Endothelial cell of umbilical vein (primary cell): ENCODE measurements around the gene ARHGEF40. TPM values are rescaled to one million over a fixed set of nuclear protein-coding genes. Genes with fewer than 3 reads are reported as not detected.

ENCODE experiments used
- BruUV-seq: library from RNA; stranded (reverse); fragments of 400-500 nt; replicated peaks from 2 replicates; lab custom pipeline; 2021; lab: Mats Ljungman, UMichigan
- CTCF ChIA-PET: fragments of 300-600, 350-600 bp; sonication (Branson Sonifier 250); formaldehyde crosslinking; loops from one replicate; lab custom pipeline; 2021; ENCODE audit warnings: antibody characterized with exemption, inconsistent platforms; lab: Charles Lee
- POLR2A ChIA-PET: fragments of 300-600, 350-600 bp; sonication (Branson Sonifier 250); formaldehyde crosslinking; loops from one replicate; lab custom pipeline; 2021; ENCODE audit warnings: antibody characterized with exemption, inconsistent platforms; lab: Charles Lee
- DNase-seq: peaks from one replicate; pipeline ENCODE4 v3.0.0-alpha.2; 2011; ENCODE audit warnings: low read depth, low spot score
- FAIRE-seq: peaks from 2 replicates; lab custom pipeline; 2011; peaks lifted over from hg19 to GRCh38; lab: Jason Lieb, UNC
- H2AFZ ChIP-seq: 2 replicates; pipeline ENCODE4 v1.6.0; 2012; ENCODE audit warnings: low read depth, low read length, control low read depth, inconsistent platforms
- H3K27ac ChIP-seq: 2 replicates; pipeline ENCODE4 v1.5.1; 2011; ENCODE audit warnings: low read depth, mild to moderate bottlenecking, control low read depth, low read length, moderate library complexity; ENCODE audit not compliant: insufficient read depth
- H3K27me3 ChIP-seq, 2 experiments: 2 replicates each; pipeline versions ENCODE4 v1.6.0 to v1.6.1; 2011; ENCODE audit warnings: low read length in 2 of 2, mixed read lengths in 1 of 2; ENCODE audit not compliant: control insufficient read depth in 2 of 2, insufficient read depth in 2 of 2
- H3K36me3 ChIP-seq, 2 experiments: 2 replicates in 1 of 2; 3 replicates in 1 of 2; pipeline ENCODE4 v1.5.1; 2011; ENCODE audit warnings: low read length in 2 of 2, mild to moderate bottlenecking in 1 of 2, moderate library complexity in 1 of 2; ENCODE audit not compliant: control insufficient read depth in 2 of 2, insufficient read depth in 2 of 2; ENCODE audit errors: extremely low read depth in 1 of 2
- H3K4me1 ChIP-seq: 3 replicates; pipeline ENCODE4 v1.5.1; 2011; ENCODE audit warnings: mild to moderate bottlenecking, low read length; ENCODE audit not compliant: control insufficient read depth, insufficient read depth; ENCODE audit errors: extremely low read depth
- H3K4me2 ChIP-seq: 2 replicates; pipeline ENCODE4 v1.6.1; 2011; ENCODE audit warnings: low read length, control low read depth, mixed read lengths; ENCODE audit not compliant: insufficient read depth
- H3K4me3 ChIP-seq, 3 experiments: fragments of 200-600 bp in 1 of 3; sonication (generic), shearing (Covaris generic) in 1 of 3; replicated peaks in 1 of 3; 2 replicates each; pipeline ENCODE4 v1.5.1; 2011 to 2016; ENCODE audit warnings: control low read depth in 3 of 3, low read length in 3 of 3, mild to moderate bottlenecking in 2 of 3, inconsistent platforms in 1 of 3, low read depth in 1 of 3, moderate library complexity in 1 of 3; ENCODE audit not compliant: insufficient read depth in 1 of 3
- H3K79me2 ChIP-seq: 2 replicates; pipeline ENCODE4 v1.6.0; 2012; ENCODE audit warnings: low read length, inconsistent platforms; ENCODE audit not compliant: control insufficient read depth, insufficient read depth
- H3K9ac ChIP-seq: replicated peaks from 2 replicates; pipeline ENCODE3; 2011; ENCODE audit warnings: low read length, control low read depth; ENCODE audit not compliant: insufficient read depth; ENCODE audit errors: extremely low read depth
- H3K9me1 ChIP-seq: replicated peaks from 3 replicates; pipeline ENCODE4 v1.6.0; 2011; ENCODE audit warnings: mild to moderate bottlenecking, low read length; ENCODE audit not compliant: control insufficient read depth, insufficient read depth; ENCODE audit errors: extremely low read depth
- H3K9me3 ChIP-seq: replicated peaks from 2 replicates; pipeline ENCODE4 v1.5.1; 2012; ENCODE audit warnings: low read length, inconsistent platforms; ENCODE audit not compliant: control insufficient read depth, insufficient read depth
- H4K20me1 ChIP-seq: replicated peaks from 2 replicates; pipeline ENCODE3; 2011; ENCODE audit warnings: mild to moderate bottlenecking, low read length; ENCODE audit not compliant: control insufficient read depth, insufficient read depth; ENCODE audit errors: extremely low read depth
- EZH2 ChIP-seq: IDR thresholded peaks from 2 replicates; pipeline ENCODE4 v1.6.1; 2012; ENCODE audit warnings: borderline replicate concordance, low read depth, mild to moderate bottlenecking, moderate library complexity, low read length, inconsistent platforms; ENCODE audit not compliant: severe bottlenecking
- POLR2A ChIP-seq: IDR thresholded peaks from 2 replicates; pipeline ENCODE4 v1.6.1; 2012; ENCODE audit warnings: low read depth, mild to moderate bottlenecking, control low read depth, low read length
- dilution Hi-C: fragments of 300-500 bp; cut with MboI; formaldehyde crosslinking; loops from one replicate; pipeline ENCODE4 v1.15.0; 2019; ENCODE audit warnings: low sequenced_read_pairs; ENCODE audit not compliant: extremely low pct_ligation_motif_present
- intact Hi-C: fragments of 100-400 bp; cut with micrococcal nuclease; formaldehyde crosslinking; loops from one replicate; pipeline ENCODE4 v1.10.0; 2022
- polyA plus RNA-seq, 4 experiments: library from polyadenylated mRNA; depleted of rRNA in 3 of 4; stranded (reverse) in 3 of 4; unstranded in 1 of 4; fragments of >200 nt; gene quantifications; 2 replicates each; pipeline versions ENCODE4 v1.2.1 to v1.2.3, GENCODE V29; 2011 to 2012; ENCODE audit warnings: missing spikeins in 1 of 4
- total RNA-seq: library from RNA; stranded (reverse); gene quantifications from 2 replicates; pipeline ENCODE4 v1.2.3, GENCODE V29; 2021
- TF ChIP-seq, protein P1 (sequence below), 2 donors: IDR thresholded peaks; 1 replicate in 1 of 2; 2 replicates in 1 of 2; pipeline ENCODE4 v1.5.1; 2011; ENCODE audit warnings: low read length in 2 of 2, mild to moderate bottlenecking in 2 of 2, moderate library complexity in 2 of 2, control low read depth in 1 of 2, inconsistent platforms in 1 of 2, low read depth in 1 of 2; ENCODE audit not compliant: insufficient read depth in 1 of 2; ENCODE audit errors: extremely low read depth in 1 of 2
- TF ChIP-seq, protein P2 (sequence below): IDR thresholded peaks from 2 replicates; pipeline ENCODE4 v1.6.1; 2011; ENCODE audit not compliant: insufficient read depth, insufficient read length

Gene ARHGEF40
- total and polyA plus RNA-seq, 2 donors (not counting 3 experiments of a cell fraction or from before 2014, with no cell fraction given), result 2.6 to 19.9 TPM

DNA sequence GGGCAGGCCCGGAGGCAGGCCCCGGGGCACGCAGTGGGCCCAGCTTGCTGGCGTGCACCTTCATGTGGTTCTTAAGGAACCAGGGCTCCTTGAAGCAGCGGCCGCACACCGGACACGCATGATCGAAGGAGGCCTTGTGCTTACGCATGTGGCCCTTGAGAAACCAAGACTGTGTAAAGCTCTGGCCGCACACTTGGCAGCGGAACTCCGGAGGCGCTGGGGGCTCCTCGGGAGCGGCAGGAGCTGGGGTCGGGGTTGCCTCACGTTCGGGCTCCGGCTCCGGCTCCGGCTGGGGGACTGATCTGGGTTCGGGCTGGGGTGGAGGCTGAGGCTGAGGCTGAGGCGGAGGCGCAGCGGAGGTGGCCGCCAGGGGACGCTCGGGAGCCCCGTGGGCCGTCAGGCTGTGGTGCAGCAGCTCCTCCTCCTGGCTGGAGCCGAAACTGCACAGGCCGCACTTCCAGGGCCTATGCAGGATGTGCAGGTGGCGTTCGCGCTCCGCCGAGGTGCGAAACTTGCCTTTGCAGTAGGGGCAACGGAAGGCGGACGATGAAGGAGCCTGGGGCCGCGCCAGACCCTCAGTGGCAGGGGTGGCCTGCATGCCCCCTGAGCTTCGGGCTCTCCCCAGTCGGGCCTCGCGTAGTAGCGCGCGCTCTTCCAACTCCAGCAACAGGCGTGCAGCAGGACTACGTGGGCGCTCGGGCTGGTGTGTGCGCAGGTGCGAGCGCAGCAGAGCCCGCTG, 22.3 kb downstream of the ARHGEF40 start:
- ChIA-PET POLR2A (no interaction called here), CTCF (interaction anchor here (0.7 to 6.9 kb wide), 26 partner anchors 9 to 462 kb away, joined by 3 to 131 read pairs (median 4); partner anchors contain the start of genes ARHGEF40 and RNASE13)
- Histone ChIP-seq H3K4me1 (peaks cover 3% of the 10 kb centered on the region), H4K20me1 (no peaks in the 10 kb centered on the region), H3K4me2 (no peak overlapping the region), H3K9me3 (no peaks in the 10 kb centered on the region), H3K27ac (no peak overlapping the region), H2AFZ (no peak overlapping the region), H3K9me1 (no peaks in the 10 kb centered on the region), H3K79me2 (no peaks in the 10 kb centered on the region), H3K36me3 (peaks cover 0 to 3% of the 10 kb centered on the region in 2 experiments), H3K4me3 (no peak overlapping the region), H3K27me3 (peaks cover 0 to 4% of the 10 kb centered on the region in 2 experiments), H3K9ac (no peak overlapping the region)
- BruUV-seq, result no TSS peak
- FAIRE-seq, result peak; percentile 62
- peak; percentile 68 for DNase-seq
- intact Hi-C loops, result loop anchor here (1.0 kb wide), 3 partner anchors 12 to 78 kb away; no protein-coding TSS in a partner anchor
- TF ChIP-seq EZH2 (peak; percentile 49), POLR2A (no peak)
- TF ChIP-seq, protein P1, sequence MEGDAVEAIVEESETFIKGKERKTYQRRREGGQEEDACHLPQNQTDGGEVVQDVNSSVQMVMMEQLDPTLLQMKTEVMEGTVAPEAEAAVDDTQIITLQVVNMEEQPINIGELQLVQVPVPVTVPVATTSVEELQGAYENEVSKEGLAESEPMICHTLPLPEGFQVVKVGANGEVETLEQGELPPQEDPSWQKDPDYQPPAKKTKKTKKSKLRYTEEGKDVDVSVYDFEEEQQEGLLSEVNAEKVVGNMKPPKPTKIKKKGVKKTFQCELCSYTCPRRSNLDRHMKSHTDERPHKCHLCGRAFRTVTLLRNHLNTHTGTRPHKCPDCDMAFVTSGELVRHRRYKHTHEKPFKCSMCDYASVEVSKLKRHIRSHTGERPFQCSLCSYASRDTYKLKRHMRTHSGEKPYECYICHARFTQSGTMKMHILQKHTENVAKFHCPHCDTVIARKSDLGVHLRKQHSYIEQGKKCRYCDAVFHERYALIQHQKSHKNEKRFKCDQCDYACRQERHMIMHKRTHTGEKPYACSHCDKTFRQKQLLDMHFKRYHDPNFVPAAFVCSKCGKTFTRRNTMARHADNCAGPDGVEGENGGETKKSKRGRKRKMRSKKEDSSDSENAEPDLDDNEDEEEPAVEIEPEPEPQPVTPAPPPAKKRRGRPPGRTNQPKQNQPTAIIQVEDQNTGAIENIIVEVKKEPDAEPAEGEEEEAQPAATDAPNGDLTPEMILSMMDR (IDR thresholded peaks at IDR 0.05; ENCODE audit: extremely low read depth in 1 of 2, insufficient read depth in 1 of 2, low read depth in 1 of 2, low read length in 2 of 2), result peak; percentile 100
- TF ChIP-seq, protein P2, sequence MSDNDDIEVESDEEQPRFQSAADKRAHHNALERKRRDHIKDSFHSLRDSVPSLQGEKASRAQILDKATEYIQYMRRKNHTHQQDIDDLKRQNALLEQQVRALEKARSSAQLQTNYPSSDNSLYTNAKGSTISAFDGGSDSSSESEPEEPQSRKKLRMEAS, result no peak
- dilution Hi-C loops, result no loop called here
